H9 (cell line): ENCODE results near the gene RALGDS. TPM values are rescaled to one million over a fixed set of nuclear protein-coding genes. Genes with fewer than 3 reads are reported as not detected.

ENCODE experiments used
- DNase-seq: peaks from one replicate; pipeline ENCODE4 v3.0.0-alpha.2; 2017
- H2AFZ ChIP-seq: one replicate; pipeline ENCODE4 v1.6.1; 2013; ENCODE audit warnings: mild to moderate bottlenecking, low read length, control low read depth, moderate library complexity
- H2AK5ac ChIP-seq: 2 replicates; pipeline ENCODE4 v1.6.1; 2013; ENCODE audit warnings: low read length, control low read depth, mixed read lengths; ENCODE audit not compliant: insufficient read length
- H2BK120ac ChIP-seq: one replicate; pipeline ENCODE4 v1.6.1; 2013; ENCODE audit warnings: low read depth, mild to moderate bottlenecking, low read length, control low read depth, inconsistent platforms; ENCODE audit not compliant: poor library complexity, severe bottlenecking
- H2BK12ac ChIP-seq: 2 replicates; pipeline ENCODE4 v1.6.1; 2013; ENCODE audit warnings: low read length, control low read depth, mixed read lengths, low read depth; ENCODE audit not compliant: insufficient read length
- H2BK15ac ChIP-seq: 2 replicates; pipeline ENCODE4 v1.6.1; 2013; ENCODE audit warnings: low read depth, low read length, control low read depth
- H2BK20ac ChIP-seq: one replicate; pipeline ENCODE4 v1.6.1; 2013; ENCODE audit warnings: low read depth, mild to moderate bottlenecking, low read length, control low read depth, inconsistent platforms; ENCODE audit not compliant: poor library complexity, severe bottlenecking
- H2BK5ac ChIP-seq: 2 replicates; pipeline ENCODE4 v1.6.1; 2013; ENCODE audit warnings: low read length, control low read depth, mixed read lengths; ENCODE audit not compliant: insufficient read length
- H3K14ac ChIP-seq: 2 replicates; pipeline ENCODE4 v1.6.1; 2013; ENCODE audit warnings: low read length, control low read depth; ENCODE audit not compliant: insufficient read depth
- H3K18ac ChIP-seq: 2 replicates; pipeline ENCODE4 v1.6.1; 2013; ENCODE audit warnings: low read depth, mild to moderate bottlenecking, mixed read lengths, low read length, control low read depth; ENCODE audit not compliant: insufficient read length
- H3K23ac ChIP-seq: 2 replicates; pipeline ENCODE4 v1.6.1; 2013; ENCODE audit warnings: low read length, control low read depth, mixed read lengths, low read depth; ENCODE audit not compliant: insufficient read length
- H3K23me2 ChIP-seq: 2 replicates; pipeline ENCODE4 v1.6.1; 2013; ENCODE audit warnings: low read depth, mild to moderate bottlenecking, mixed read lengths, low read length, control low read depth; ENCODE audit not compliant: insufficient read length, poor library complexity, severe bottlenecking
- H3K27ac ChIP-seq: 2 replicates; pipeline ENCODE4 v1.5.1; 2013; ENCODE audit warnings: low read length, control low read depth, mixed read lengths, low read depth; ENCODE audit not compliant: insufficient read length
- H3K27me3 ChIP-seq: 2 replicates; pipeline ENCODE4 v1.6.1; 2013; ENCODE audit warnings: low read length, control low read depth, inconsistent platforms; ENCODE audit not compliant: insufficient read depth
- H3K4ac ChIP-seq: 2 replicates; pipeline ENCODE4 v1.6.1; 2013; ENCODE audit warnings: low read depth, mild to moderate bottlenecking, control low read depth, inconsistent platforms, low read length, moderate library complexity
- H3K4me1 ChIP-seq: 2 replicates; pipeline ENCODE4 v1.6.1; 2013; ENCODE audit warnings: low read length, control low read depth, inconsistent platforms; ENCODE audit not compliant: insufficient read depth
- H3K4me2 ChIP-seq: 2 replicates; pipeline ENCODE4 v1.6.1; 2013; ENCODE audit warnings: low read length, control low read depth, mixed read lengths; ENCODE audit not compliant: insufficient read length, insufficient read depth
- H3K56ac ChIP-seq: 2 replicates; pipeline ENCODE4 v1.6.1; 2013; ENCODE audit warnings: low read depth, mild to moderate bottlenecking, mixed read lengths, low read length, control low read depth; ENCODE audit not compliant: insufficient read length
- H3K79me1 ChIP-seq: 2 replicates; pipeline ENCODE4 v1.6.1; 2013; ENCODE audit warnings: low read depth, mild to moderate bottlenecking, moderate library complexity, low read length, control low read depth, inconsistent platforms; ENCODE audit not compliant: insufficient read depth, poor library complexity, severe bottlenecking
- H3K79me2 ChIP-seq: 2 replicates; pipeline ENCODE4 v1.6.1; 2013; ENCODE audit warnings: low read length, control low read depth, inconsistent platforms; ENCODE audit not compliant: insufficient read depth
- H3K9ac ChIP-seq: 2 replicates; pipeline ENCODE4 v1.6.1; 2013; ENCODE audit warnings: low read length, control low read depth, mixed read lengths; ENCODE audit not compliant: insufficient read length; ENCODE audit errors: extremely low read depth
- H3K9me3 ChIP-seq: one replicate; pipeline ENCODE4 v1.6.1; 2013; ENCODE audit warnings: low read depth, low read length, inconsistent platforms; ENCODE audit not compliant: control insufficient read depth
- H3T11ph ChIP-seq: one replicate; pipeline ENCODE4 v1.6.1; 2013; ENCODE audit warnings: mild to moderate bottlenecking, low read length, control low read depth, inconsistent platforms
- H4K20me1 ChIP-seq: one replicate; pipeline ENCODE4 v1.6.1; 2013; ENCODE audit not compliant: control insufficient read depth, insufficient read length, insufficient read depth
- H4K5ac ChIP-seq: 2 replicates; pipeline ENCODE4 v1.6.1; 2013; ENCODE audit warnings: low read depth, mild to moderate bottlenecking, mixed read lengths, low read length, control low read depth; ENCODE audit not compliant: insufficient read length
- H4K8ac ChIP-seq: replicated peaks from 2 replicates; pipeline ENCODE4 v1.6.1; 2013; ENCODE audit warnings: low read length, control low read depth, mixed read lengths, low read depth; ENCODE audit not compliant: insufficient read length
- H4K91ac ChIP-seq: 2 replicates; pipeline ENCODE4 v1.6.1; 2013; ENCODE audit warnings: low read depth, mild to moderate bottlenecking, moderate library complexity, mixed read lengths, low read length, control low read depth; ENCODE audit not compliant: insufficient read length
- H3K27ac Mint-ChIP-seq, 3 experiments: 2 replicates in 2 of 3; 3 replicates in 1 of 3; pipeline ENCODE4 v1.8.0; 2020 to 2021; ENCODE audit warnings: mixed read lengths in 3 of 3, mild to moderate bottlenecking in 1 of 3, moderate library complexity in 1 of 3
- H3K27me3 Mint-ChIP-seq: 2 replicates; pipeline ENCODE4 v1.8.0; 2021; ENCODE audit warnings: low read depth, mild to moderate bottlenecking, moderate library complexity, mixed read lengths
- H3K36me3 Mint-ChIP-seq, 3 experiments: 2 replicates in 2 of 3; 3 replicates in 1 of 3; pipeline ENCODE4 v1.8.0; 2020 to 2021; ENCODE audit warnings: low read depth in 3 of 3, mixed read lengths in 3 of 3; ENCODE audit not compliant: insufficient read depth in 1 of 3
- H3K4me1 Mint-ChIP-seq, 2 experiments: 2 replicates each; pipeline ENCODE4 v1.8.0; 2020; ENCODE audit warnings: mixed read lengths in 2 of 2
- H3K4me3 Mint-ChIP-seq, 2 experiments: 2 replicates in 1 of 2; 3 replicates in 1 of 2; pipeline ENCODE4 v1.8.0; 2020 to 2021; ENCODE audit warnings: mild to moderate bottlenecking in 2 of 2, mixed read lengths in 2 of 2, moderate library complexity in 1 of 2
- H3K9me3 Mint-ChIP-seq, 2 experiments: 2 replicates in 1 of 2; 3 replicates in 1 of 2; pipeline ENCODE4 v1.8.0; 2020; ENCODE audit warnings: mild to moderate bottlenecking in 2 of 2, mixed read lengths in 2 of 2, moderate library complexity in 1 of 2
- CTCF ChIP-seq: fragments of 200-600 bp; sonication (generic); conservative IDR thresholded peaks from 3 replicates; pipeline ENCODE4 v1.8.0; 2021; ENCODE audit warnings: antibody characterized with exemption, mild to moderate bottlenecking
- WGBS: extraction: QIAGEN DNeasy Blood & Tissue Kit; methylation state at CpG from one replicate; pipeline ENCODE4 v1.1.7; 2013; ENCODE audit warnings: missing lambda C conversion rate, low lambda C conversion rate, mixed read lengths; ENCODE audit not compliant: insufficient read length; ENCODE audit errors: extremely low coverage; 5-methylcytosine and 5-hydroxymethylcytosine counted together
- total RNA-seq: library from RNA; stranded (reverse); gene quantifications from 2 replicates; pipeline ENCODE4 v1.2.1, GENCODE V29; 2021

Gene RALGDS
- total RNA-seq, 1 experiment from 2014 or later, result 21.3 TPM

DNA sequence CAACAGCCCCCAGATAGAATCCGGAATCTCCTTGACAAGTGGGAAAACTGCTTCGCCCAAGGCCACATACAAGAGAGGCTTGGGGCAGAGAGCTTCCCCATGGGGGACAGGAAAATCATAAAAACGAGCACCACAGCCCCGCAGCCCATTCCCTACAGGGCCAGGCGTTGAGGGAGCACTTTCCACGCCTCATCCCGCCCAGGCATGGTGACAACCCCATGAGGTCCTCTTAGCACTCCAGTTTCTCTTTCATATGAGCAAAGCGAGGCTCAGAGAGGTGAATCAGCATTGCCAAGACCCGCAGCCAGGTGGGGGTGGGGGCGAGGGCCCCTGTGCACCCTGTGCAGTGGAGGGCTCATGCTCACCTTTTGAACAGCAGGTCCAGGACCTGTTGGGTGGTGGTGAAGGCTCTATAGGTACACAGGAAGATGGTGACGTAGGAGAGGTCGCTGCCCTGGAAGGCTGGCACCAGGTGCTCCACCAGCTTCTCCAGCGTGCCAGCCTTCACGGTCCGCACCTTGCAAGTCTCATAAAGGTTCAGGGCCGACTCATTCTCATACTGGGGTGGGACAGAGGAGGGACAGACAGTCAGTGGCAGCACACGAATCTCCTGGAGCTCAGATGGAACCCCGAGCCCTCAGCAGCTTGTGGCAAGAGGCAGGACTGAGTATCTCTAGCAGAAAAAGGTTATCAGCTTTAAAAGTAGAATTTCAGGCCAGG lies 10.9 kb downstream of the RALGDS start:
- WGBS, result no CpG with 5 or more reads among the region's 18 CpGs
- no peaks in the 10 kb centered on the region for H3K27me3 Mint-ChIP-seq
- H2BK20ac ChIP-seq, result no peak overlapping the region
- no peak overlapping the region for H4K8ac ChIP-seq
- no peak overlapping the region for H3K23ac ChIP-seq
- no peaks in the 10 kb centered on the region for H3K79me2 ChIP-seq
- H3K9ac ChIP-seq, result no peak overlapping the region
- H2AK5ac ChIP-seq, result no peak overlapping the region
- no peaks in the 10 kb centered on the region for H3K4me1 ChIP-seq
- H3K27ac ChIP-seq, result no peak overlapping the region
- H3T11ph ChIP-seq, result no peak overlapping the region
- H3K18ac ChIP-seq, result no peak overlapping the region
- no peak overlapping the region for H4K5ac ChIP-seq
- H3K4me2 ChIP-seq, result no peak overlapping the region
- no peak overlapping the region for H2BK5ac ChIP-seq
- no peak overlapping the region for H2AFZ ChIP-seq
- H4K91ac ChIP-seq, result no peak overlapping the region
- no peak overlapping the region for H3K27ac Mint-ChIP-seq
- no peaks in the 10 kb centered on the region for H3K79me1 ChIP-seq
- H2BK12ac ChIP-seq, result no peak overlapping the region
- TF ChIP-seq CTCF, result no peak
- no peak overlapping the region for H2BK120ac ChIP-seq
- H3K4ac ChIP-seq, result no peak overlapping the region
- no peaks in the 10 kb centered on the region for H3K27me3 ChIP-seq
- H4K20me1 ChIP-seq, result no peaks in the 10 kb centered on the region
- H3K23me2 ChIP-seq, result no peaks in the 10 kb centered on the region
- H3K4me1 Mint-ChIP-seq, result peaks cover 4 to 18% of the 10 kb centered on the region in 2 experiments; a peak in 2 of 4 replicates
- H3K9me3 Mint-ChIP-seq, result no peaks in the 10 kb centered on the region
- no peak overlapping the region for H2BK15ac ChIP-seq
- H3K36me3 Mint-ChIP-seq, result peaks cover 12 to 32% (median 29%) of the 10 kb centered on the region in 3 experiments; a peak in 6 of 7 replicates
- no peak overlapping the region for H3K14ac ChIP-seq
- no peak overlapping the region for H3K56ac ChIP-seq
- H3K9me3 ChIP-seq, result no peaks in the 10 kb centered on the region
- no peak for DNase-seq
- H3K4me3 Mint-ChIP-seq, result no peak overlapping the region
